ENCODE data around the gene GABRB1.

GRCh38 chr4:47444031-47444430 is 412.7 kb downstream of the GABRB1 start:
- TF ChIP-seq CTCF (IDR thresholded peaks at IDR 0.05) (no peak), POLR2A (IDR thresholded peaks at IDR 0.05) (no peak)

Data from adrenal gland (tissue), 5 donors.